ENCODE results near the gene TLN1.

GRCh38 chr9:35740243-35740642 is 8.2 kb upstream of the TLN1 start:
- TF ChIP-seq ZBTB21 (tag by site-specific recombination; IDR thresholded peaks at IDR 0.05): no peak
- no peak for TF ChIP-seq ZNF16 (tag by site-specific recombination; IDR thresholded peaks at IDR 0.05; ENCODE audit: low read depth)
- no peak for TF ChIP-seq ZNF629 (tag by site-specific recombination; IDR thresholded peaks at IDR 0.05)
- no peak for TF ChIP-seq ZNF776 (tag by site-specific recombination; IDR thresholded peaks at IDR 0.05; ENCODE audit: borderline replicate concordance)
- no peak for TF ChIP-seq CTCF (tag by site-specific recombination; IDR thresholded peaks at IDR 0.05)
- TF ChIP-seq ZNF274 (IDR thresholded peaks at IDR 0.05; ENCODE audit: low read length): no peak
- no peak for TF ChIP-seq ZNF274 (tag by site-specific recombination; IDR thresholded peaks at IDR 0.05; ENCODE audit: borderline replicate concordance)
- TF ChIP-seq ZNF645 (tag by site-specific recombination; IDR thresholded peaks at IDR 0.05): no peak
